Ishikawa (cell line): ENCODE results near the gene GRIN2A.

Source experiments
- CREB1 ChIP-seq: IDR thresholded peaks from 2 replicates; pipeline ENCODE4 v1.6.1; 2012; ENCODE audit warnings: low read depth
- EGR1 ChIP-seq: IDR thresholded peaks from 2 replicates; pipeline ENCODE4 v1.6.1; 2012
- EP300 ChIP-seq: IDR thresholded peaks from 2 replicates; pipeline ENCODE4 v1.6.1; 2012; ENCODE audit warnings: borderline replicate concordance
- FOXM1 ChIP-seq: IDR thresholded peaks from 2 replicates; pipeline ENCODE4 v1.6.1; 2012; ENCODE audit warnings: low read depth, borderline replicate concordance
- NFIC ChIP-seq: IDR thresholded peaks from 2 replicates; pipeline ENCODE4 v1.6.1; 2012
- RAD21 ChIP-seq: IDR thresholded peaks from 2 replicates; pipeline ENCODE4 v1.6.1; 2012; ENCODE audit warnings: low read depth
- TAF1 ChIP-seq: IDR thresholded peaks from 2 replicates; pipeline ENCODE4 v1.6.1; 2012; ENCODE audit warnings: low read depth, mild to moderate bottlenecking
- TEAD4 ChIP-seq: IDR thresholded peaks from 2 replicates; pipeline ENCODE4 v1.6.1; 2012
- TF ChIP-seq, protein P1 (sequence below): IDR thresholded peaks from 2 replicates; pipeline ENCODE4 v1.6.1; 2012
- TF ChIP-seq, protein P2 (sequence below): IDR thresholded peaks from 2 replicates; pipeline ENCODE4 v1.6.1; 2012

DNA sequence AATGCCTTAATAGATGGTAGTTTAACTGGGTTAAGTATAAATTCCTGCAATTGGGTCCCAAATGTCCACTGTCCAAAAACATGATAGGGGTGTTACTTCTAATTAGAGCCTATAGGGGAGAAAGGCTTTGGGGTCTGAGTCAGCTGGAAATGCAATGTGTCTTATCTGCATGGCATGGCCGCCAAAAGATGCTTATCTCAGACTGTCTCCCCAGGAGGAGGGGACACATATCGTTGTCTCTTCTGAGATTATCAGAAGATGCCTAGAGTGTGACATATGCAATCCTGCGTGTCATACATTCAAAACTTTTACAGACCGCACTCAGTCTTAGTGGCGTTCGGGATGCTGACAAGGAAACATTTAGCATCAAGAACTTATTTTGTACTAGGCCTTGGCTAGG, 442.9 kb downstream of the GRIN2A start:
- TF ChIP-seq CREB1 = no peak
- no peak for TF ChIP-seq TEAD4
- TF ChIP-seq, protein P1, sequence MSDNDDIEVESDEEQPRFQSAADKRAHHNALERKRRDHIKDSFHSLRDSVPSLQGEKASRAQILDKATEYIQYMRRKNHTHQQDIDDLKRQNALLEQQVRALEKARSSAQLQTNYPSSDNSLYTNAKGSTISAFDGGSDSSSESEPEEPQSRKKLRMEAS = no peak
- no peak for TF ChIP-seq EP300
- TF ChIP-seq NFIC = no peak
- no peak for TF ChIP-seq EGR1
- no peak for TF ChIP-seq TAF1
- TF ChIP-seq RAD21 = no peak
- TF ChIP-seq, protein P2, sequence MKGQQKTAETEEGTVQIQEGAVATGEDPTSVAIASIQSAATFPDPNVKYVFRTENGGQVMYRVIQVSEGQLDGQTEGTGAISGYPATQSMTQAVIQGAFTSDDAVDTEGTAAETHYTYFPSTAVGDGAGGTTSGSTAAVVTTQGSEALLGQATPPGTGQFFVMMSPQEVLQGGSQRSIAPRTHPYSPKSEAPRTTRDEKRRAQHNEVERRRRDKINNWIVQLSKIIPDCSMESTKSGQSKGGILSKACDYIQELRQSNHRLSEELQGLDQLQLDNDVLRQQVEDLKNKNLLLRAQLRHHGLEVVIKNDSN = no peak
- TF ChIP-seq FOXM1 = no peak
